GM19099 (cell line): Measurements from ENCODE around the gene DCAF15.

Source experiments
- POLR2A ChIP-seq: IDR thresholded peaks from 3 replicates; pipeline ENCODE4 v1.6.1; 2011; ENCODE audit warnings: low read depth; ENCODE audit not compliant: insufficient read length; ENCODE audit errors: extremely low read depth

The DCAF15 gene

GRCh38 chr19:13926715-13927114 is 25.6 kb upstream of the DCAF15 start:
- no peak for TF ChIP-seq POLR2A

GRCh38 chr19:13929340-13929739 is 23.0 kb upstream of the DCAF15 start:
- no peak for TF ChIP-seq POLR2A

GRCh38 chr19:13929956-13930355 is 22.4 kb upstream of the DCAF15 start:
- TF ChIP-seq POLR2A, result no peak

- TF ChIP-seq POLR2A, result no peak
Observed at GRCh38 chr19:13930402-13930801, 21.9 kb upstream of the DCAF15 start.

GRCh38 chr19:13931391-13932148 is 20.7 kb upstream of the DCAF15 start:
- no peak for TF ChIP-seq POLR2A

- no peak for TF ChIP-seq POLR2A
Observed at GRCh38 chr19:13932149-13932637, 20.1 kb upstream of the DCAF15 start.

- no peak for TF ChIP-seq POLR2A
Observed at GRCh38 chr19:13932911-13933393, 19.4 kb upstream of the DCAF15 start.

GRCh38 chr19:13934785-13935109 is 17.6 kb upstream of the DCAF15 start:
- no peak for TF ChIP-seq POLR2A

GRCh38 chr19:13935765-13936510 is 16.4 kb upstream of the DCAF15 start:
- no peak for TF ChIP-seq POLR2A

GRCh38 chr19:13937479-13938300 is 14.6 kb upstream of the DCAF15 start:
- TF ChIP-seq POLR2A, result no peak

GRCh38 chr19:13938301-13939064 is 13.8 kb upstream of the DCAF15 start, which contains the start of gene PODNL1:
Gene PODNL1 (minus strand): TSS chr19:13938417. CDS start chr19:13938181, 236 bp downstream.
- TF ChIP-seq POLR2A, result no peak

GRCh38 chr19:13942023-13942684 is 10.2 kb upstream of the DCAF15 start:
- TF ChIP-seq POLR2A, result no peak

GRCh38 chr19:13946414-13946813 is 5.9 kb upstream of the DCAF15 start:
- no peak for TF ChIP-seq POLR2A

- no peak for TF ChIP-seq POLR2A
Observed at GRCh38 chr19:13951043-13951442, 1.3 kb upstream of the DCAF15 start.
